PC-3 (cell line): ENCODE data around the gene MINDY3.

Source experiments
- EZH2 ChIP-seq: fragments of 300-600 bp; sonication (generic); IDR thresholded peaks from one replicate; pipeline ENCODE4 v1.6.1; 2017; ENCODE audit warnings: antibody characterized with exemption, mild to moderate bottlenecking, low read length; ENCODE audit not compliant: unreplicated experiment
- EZH2phosphoT487 ChIP-seq: fragments of 300-600 bp; sonication (generic); IDR thresholded peaks from 2 replicates; pipeline ENCODE4 v1.6.1; 2018; ENCODE audit warnings: mild to moderate bottlenecking, antibody characterized with exemption, low read length, borderline replicate concordance
- TF ChIP-seq, protein P1 (sequence below): fragments of 300-600 bp; sonication (generic); conservative IDR thresholded peaks from 2 replicates; pipeline ENCODE4 v1.5.1; 2017; ENCODE audit warnings: antibody characterized with exemption, low read depth, mild to moderate bottlenecking, low read length

DNA sequence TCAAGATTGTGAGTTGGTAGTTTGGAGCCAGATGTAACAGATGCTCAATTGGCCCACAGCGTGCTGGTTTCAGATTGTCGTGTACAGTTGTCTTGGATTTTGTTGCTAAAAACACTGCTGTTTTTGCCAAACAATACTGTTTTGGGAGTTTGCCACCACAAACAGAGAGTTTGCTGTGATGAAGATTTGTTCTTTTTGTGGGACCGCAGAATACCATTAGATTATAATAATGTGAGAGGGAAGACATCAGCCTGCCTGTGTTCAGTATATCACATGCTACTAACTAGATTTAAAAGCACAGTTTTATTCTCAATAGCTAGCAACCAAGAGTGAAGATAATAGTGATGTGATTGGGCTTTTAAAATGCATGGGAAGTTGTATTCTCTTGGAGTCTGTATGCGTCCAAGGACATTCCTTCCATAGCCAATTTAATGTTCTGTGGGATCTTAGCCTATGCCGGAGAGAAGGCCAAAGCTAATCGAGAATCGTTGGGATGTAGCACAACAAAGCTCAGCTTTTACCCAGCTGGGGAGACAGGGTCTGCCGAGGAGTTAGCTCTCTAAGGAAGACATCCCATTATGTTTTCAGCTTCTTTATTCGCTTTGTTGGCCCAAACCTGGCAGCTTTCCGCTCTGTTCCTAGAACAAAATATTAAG lies 121.9 kb downstream of the MINDY3 start:
- TF ChIP-seq, protein P1, sequence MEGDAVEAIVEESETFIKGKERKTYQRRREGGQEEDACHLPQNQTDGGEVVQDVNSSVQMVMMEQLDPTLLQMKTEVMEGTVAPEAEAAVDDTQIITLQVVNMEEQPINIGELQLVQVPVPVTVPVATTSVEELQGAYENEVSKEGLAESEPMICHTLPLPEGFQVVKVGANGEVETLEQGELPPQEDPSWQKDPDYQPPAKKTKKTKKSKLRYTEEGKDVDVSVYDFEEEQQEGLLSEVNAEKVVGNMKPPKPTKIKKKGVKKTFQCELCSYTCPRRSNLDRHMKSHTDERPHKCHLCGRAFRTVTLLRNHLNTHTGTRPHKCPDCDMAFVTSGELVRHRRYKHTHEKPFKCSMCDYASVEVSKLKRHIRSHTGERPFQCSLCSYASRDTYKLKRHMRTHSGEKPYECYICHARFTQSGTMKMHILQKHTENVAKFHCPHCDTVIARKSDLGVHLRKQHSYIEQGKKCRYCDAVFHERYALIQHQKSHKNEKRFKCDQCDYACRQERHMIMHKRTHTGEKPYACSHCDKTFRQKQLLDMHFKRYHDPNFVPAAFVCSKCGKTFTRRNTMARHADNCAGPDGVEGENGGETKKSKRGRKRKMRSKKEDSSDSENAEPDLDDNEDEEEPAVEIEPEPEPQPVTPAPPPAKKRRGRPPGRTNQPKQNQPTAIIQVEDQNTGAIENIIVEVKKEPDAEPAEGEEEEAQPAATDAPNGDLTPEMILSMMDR: no peak
- TF ChIP-seq EZH2 (no peak), EZH2phosphoT487 (no peak)
